ELF-1 (cell line): ENCODE measurements around the gene MAP2K4.

Experiments
- DNase-seq: peaks from one replicate; pipeline ENCODE4 v3.0.0-alpha.2; 2016; ENCODE audit warnings: low read depth, low spot score

MAP2K4 gene

DNA sequence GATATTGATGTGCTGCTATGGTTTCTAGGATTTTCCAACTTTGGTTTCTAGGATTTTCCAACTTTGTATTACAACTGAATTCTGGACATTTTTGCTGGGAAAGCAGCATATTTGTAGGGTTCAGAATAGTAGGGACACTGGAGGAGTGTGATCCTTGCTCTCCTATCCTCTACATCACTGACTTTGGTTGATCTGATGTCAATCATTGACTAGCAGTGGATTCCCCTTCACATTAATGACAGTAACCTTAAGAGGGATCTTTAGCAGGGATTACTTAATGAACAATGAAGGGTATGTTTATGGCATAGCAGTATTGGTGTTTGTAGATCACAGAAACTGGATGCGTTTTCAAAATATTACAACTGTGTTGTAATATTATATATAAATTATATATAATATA is 67.4 kb downstream of the MAP2K4 start:
- no peak for DNase-seq

DNA sequence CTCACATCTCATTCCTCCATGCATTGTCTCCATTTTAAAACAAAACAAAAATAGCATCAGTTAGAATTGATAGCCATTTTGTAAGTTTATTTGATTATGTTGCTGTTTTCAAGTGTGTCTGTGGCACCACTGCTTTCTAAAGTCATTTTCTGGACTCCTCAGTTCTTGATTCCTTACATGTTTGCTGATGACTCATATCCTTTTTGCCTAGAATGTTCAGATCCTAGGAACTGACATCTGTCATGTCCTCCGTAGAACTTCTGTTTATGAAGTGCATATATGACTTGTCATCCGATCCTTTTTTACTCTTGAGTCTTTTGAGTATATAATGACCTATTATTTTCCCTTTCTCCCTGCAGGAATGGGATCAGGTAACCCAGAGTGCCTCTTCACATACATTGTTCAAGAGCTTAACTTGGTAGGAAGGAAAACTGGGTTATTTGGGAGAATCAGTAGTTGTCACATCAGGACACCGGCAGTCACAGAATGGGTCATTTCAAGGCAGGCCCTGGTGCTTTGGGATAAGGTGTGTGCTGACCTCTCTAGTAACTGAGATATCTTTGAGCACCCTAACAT is 69.2 kb downstream of the MAP2K4 start:
- no peak for DNase-seq

- DNase-seq = no peak
Measured at GRCh38 chr17:12094336-12094735, 73.7 kb downstream of the MAP2K4 start.

DNA sequence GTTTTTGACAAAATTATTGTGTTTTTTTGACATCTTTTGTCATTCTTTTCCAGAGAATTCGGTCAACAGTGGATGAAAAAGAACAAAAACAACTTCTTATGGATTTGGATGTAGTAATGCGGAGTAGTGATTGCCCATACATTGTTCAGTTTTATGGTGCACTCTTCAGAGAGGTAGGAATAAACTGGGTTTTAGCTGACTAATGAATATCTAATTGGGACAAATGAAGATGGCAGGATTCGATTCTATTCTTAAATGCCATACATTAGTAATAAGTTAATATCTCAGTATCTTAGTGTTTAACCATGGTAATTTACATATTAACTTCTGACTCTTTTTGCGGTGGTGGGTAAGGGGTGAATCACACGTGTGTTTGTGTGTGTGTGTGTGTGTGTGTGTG is 74.8 kb downstream of the MAP2K4 start:
- DNase-seq = no peak

GRCh38 chr17:12097326-12097725 is 76.6 kb downstream of the MAP2K4 start:
- no peak for DNase-seq

GRCh38 chr17:12098568-12098967 is 77.9 kb downstream of the MAP2K4 start:
- DNase-seq = no peak

GRCh38 chr17:12099412-12099811 is 78.7 kb downstream of the MAP2K4 start:
- no peak for DNase-seq

- no peak for DNase-seq
Measured at GRCh38 chr17:12104831-12105230, 84.2 kb downstream of the MAP2K4 start.

GRCh38 chr17:12107905-12108304 is 87.2 kb downstream of the MAP2K4 start:
- DNase-seq = no peak

- no peak for DNase-seq
Measured at GRCh38 chr17:12110906-12111305, 90.2 kb downstream of the MAP2K4 start.

- no peak for DNase-seq
Measured at GRCh38 chr17:12113156-12113555, 92.5 kb downstream of the MAP2K4 start.

DNA sequence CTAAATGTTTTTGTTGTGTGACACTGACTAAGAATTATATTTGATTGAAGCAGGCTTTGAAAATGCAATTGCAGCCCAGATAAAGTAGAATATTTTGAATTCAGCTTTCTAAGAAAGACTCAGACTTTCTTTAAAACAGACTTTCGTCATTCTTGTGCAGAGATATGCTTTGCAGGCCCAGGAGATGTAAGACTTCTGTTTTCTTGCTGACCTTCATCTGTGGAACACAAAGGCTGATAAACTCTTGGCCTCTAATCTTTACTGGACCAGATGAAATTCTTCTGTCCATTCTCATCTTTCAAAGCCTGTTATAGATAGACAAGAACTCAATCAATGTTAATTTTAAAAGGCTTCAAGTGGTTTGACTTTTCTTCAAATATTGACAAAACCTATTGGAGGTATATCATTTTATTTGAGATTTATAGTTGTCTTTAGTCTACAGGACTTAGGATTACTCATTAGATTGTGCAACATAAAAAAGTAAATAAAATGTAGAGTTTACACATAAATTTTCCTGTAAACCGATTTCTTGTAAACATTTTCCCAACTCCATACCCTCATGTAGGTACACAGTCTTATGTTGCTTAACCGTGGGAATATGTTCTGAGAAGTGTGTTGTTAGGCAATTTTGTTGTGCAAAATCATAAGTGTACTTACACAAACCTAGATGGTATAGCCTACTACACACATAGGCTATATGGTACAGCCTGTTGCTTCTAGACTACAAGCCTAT is 94.2 kb downstream of the MAP2K4 start:
- DNase-seq = no peak

- no peak for DNase-seq
Measured at GRCh38 chr17:12116143-12116542, 95.5 kb downstream of the MAP2K4 start.

DNA sequence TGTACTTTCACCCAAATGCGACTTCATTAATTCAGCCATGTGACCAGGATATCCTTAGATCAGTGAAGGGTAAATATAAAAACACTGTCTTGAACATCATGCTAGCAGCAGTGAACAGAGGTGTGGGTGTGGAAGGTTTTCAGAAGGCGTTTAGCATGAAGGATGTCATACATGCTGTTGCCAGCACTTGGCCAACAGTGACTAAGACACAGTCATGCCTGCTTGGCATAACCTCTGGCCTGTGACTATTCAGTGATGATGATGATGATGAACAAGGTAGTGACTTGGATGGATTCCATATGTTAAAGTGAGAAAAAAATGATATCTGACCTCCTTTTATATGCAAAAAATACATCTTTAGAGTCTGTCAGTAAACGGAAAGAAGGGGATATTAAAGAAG is 97.9 kb downstream of the MAP2K4 start:
- no peak for DNase-seq

GRCh38 chr17:12122075-12122474 is 101.4 kb downstream of the MAP2K4 start:
- DNase-seq = no peak

DNA sequence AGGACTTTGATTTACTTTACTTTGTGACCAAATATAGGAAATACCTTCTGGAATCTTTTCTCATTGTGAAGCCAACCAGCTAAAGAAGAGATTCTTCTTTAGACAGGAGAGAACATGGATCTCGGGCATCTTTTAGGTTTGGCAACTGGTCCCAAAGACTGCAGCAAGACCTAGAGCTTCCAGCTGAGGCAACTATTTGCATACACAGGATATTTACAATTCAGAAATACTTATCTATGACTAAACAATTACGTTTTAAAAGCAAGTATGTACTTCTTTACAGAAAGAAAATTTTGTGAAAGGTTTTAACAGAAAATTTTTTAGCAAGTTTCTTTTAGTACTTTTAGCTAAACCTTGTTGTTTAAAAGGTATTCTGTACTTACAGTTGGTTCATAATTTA is 106.5 kb downstream of the MAP2K4 start:
- DNase-seq = no peak

DNA sequence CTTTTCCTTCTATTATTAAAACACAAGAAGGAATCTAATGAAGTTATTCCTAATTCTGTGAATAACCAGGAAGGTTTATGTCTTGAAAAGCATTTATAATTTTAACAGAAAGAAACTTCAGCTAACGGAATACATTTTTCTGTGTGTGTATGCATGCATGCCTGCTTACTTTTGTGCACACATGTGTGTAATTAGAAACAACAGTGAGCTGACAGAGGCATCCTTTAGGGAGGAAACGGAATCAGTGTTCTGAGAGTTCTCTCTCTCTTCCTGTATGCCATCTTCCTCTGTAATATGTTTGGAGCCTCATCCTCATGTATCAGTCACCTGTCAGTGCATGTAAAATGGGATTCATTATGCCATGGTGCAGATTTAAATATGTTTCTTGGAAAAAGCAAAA is 107.0 kb downstream of the MAP2K4 start:
- no peak for DNase-seq

DNA sequence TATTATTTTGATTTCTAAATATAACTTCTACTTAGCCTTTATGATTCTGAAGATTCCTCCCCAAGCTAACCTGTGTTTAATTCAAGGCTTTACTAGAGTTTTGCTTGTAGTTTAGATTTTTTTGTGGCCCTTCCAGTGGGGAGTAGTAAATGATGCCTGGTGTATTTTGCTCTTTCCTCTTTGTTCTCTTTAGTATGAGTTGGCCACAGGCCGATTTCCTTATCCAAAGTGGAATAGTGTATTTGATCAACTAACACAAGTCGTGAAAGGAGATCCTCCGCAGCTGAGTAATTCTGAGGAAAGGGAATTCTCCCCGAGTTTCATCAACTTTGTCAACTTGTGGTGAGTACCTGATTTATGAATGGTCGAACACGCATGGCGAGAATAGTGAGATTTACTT is 108.3 kb downstream of the MAP2K4 start:
- DNase-seq = no peak

DNA sequence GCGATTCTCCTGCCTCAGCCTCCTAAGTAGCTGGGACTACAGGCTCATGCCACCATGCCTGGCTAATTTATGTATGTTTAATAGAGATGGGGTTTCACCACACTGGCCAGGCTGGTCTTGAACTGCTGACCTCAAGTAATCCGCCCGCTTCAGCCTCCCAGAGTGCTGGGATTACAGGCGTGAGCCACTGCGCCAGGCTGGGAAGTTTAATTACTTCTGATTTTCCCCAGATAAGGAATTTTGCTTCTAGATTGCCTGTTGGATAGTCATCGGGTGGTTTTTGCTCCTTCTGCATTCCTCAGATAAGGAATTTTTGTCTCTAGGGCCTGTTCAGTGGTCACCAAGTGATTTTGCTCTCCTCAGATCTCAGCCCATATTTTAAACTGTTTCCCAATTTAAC is 112.5 kb downstream of the MAP2K4 start:
- DNase-seq = peak; percentile 70

DNA sequence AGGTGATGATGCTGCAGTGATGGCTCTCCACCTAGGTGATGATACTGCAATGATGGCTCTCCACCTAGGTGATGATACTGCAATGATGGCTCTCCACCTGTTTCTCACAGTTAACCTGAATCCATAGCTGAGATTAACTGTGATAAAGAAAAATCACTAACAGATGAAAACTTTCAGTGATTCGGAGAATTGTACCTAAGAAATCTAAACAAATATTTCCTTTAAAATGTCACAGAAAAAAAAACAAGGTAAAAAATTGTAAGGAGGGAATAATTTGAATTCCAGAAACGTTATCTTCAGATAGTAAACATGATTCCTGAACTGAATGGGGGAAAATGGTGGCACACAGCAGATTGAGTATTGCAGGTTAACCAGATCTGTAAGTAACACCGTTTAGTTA is 113.4 kb downstream of the MAP2K4 start:
- DNase-seq = no peak

GRCh38 chr17:12134587-12134986 is 113.9 kb downstream of the MAP2K4 start:
- DNase-seq = no peak

DNA sequence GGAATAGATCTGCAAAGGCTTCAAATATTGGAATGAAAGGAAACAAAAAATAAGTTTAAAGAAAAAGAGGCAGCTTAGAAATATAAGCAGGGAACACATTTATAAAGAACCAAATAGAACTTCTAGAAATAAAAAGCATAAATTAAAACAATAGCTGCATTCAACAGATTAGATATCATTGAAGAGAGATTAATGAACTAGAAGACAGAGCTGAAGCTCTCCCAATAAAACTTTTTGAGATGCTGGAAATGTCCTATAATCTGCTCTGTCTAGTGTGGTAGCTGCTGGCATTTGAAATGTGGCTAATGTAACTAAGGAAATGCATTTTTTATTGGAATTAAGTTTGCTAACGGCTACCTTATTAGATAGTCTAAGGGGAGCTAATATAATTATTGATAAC is 115.6 kb downstream of the MAP2K4 start:
- DNase-seq = no peak

DNA sequence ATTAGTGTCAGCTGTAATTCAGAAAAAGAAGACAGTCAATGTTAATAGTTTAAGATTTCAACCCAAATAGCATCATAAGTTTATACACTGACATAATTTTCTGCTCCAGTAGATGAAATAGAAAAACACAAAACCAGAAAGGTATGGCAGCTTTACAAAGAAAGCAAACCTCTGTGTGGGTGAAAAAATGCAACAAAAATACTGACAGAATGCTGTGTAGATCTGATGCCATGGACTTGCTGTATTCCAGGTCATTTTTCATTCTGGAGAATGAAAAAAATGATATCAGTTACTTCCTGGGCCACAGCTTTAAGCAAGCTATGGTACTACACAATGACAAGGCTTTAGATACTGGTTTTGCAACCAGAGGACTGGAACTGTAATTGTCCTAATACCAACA is 116.0 kb downstream of the MAP2K4 start:
- no peak for DNase-seq

GRCh38 chr17:12137859-12138258 is 117.2 kb downstream of the MAP2K4 start:
- no peak for DNase-seq
